GM21367 (cell line): ENCODE results near the gene BRSK2.
"Not testable (repeated sequence)": the region's sequence is repeated elsewhere in the genome, so short reads cannot be mapped to it uniquely, and the experiment has no call there.

Experiments used
- ATAC-seq: cut with Tn5 transposase; IDR thresholded peaks from one replicate; pipeline ENCODE4 v1.9.1; 2021; ENCODE audit not compliant: unreplicated experiment

The BRSK2 gene

DNA sequence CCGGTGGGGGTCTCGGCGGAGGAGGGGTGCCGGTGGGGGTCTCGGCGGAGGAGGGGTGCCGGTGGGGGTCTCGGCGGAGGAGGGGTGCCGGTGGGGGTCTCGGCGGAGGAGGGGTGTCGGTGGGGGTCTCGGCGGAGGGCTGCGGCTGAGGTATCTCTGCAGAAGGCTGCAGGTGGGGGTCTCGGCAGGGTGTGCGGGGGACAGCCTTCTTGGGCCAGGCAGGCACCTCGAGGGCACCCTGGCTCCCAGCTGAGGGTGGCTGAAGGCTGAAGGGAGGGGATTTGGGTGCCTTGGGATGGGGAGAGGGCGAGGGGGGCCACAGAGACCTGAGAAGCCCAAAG, 45.7 kb downstream of the BRSK2 start:
- ATAC-seq: not testable (repeated sequence)

DNA sequence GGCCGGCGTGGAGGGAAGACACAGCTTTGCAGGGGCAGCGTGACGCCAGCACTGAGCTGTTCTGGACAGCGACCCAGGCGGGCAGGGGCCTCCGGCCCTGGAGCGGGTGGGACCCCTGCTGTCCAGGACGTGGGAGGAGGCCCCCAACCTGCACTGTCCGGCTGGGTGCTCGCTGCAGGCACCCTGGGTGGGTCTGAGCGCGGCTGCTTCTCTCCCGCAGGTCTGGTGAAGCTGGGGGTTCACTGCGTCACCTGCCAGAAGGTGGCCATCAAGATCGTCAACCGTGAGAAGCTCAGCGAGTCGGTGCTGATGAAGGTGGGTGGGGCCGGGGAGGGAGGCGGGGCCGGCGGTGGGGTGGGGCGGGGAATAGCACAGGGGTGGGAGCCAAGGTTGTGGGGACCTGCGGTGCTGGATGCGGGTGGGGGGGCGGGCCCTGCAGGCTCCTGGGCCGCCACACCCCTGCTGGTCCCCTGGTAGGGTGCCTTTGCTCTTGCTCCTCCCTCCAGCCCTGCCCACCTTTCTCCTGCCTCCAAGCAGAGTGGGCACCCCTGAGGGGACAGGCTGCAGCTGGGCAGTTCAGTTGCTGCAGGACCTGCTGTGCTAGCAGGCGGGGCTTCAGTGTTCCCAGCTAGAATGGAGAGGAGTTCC, 46.2 kb downstream of the BRSK2 start:
- no peak for ATAC-seq

DNA sequence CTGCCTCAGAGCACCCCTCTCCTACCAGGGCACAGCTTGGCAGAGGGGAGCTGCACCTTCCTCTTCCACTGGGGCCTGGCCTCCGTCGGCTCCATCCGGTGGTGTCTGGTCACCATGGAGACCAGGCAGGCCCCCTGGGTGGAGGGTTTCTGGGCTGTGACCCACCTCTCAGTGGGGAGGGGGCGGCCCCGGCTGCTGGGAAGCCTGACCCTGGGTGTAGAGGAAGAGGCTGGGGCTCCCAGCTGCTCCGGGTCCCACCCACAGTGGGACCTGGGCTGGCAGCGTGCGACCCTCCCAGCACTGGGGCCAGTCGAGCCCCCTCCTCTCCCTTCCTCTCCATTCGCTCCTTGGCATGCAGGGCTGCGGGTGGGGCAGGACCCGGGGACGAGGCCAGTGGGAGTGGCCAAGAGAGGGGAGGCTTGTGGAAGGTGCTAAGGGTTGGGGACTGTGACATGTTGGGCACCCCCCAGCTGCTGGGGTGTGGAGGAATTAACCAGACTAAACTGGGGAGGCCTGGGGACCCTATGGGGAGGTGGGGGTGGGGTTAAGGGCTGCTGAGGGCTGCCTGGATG, 46.8 kb downstream of the BRSK2 start:
- ATAC-seq: no peak

DNA sequence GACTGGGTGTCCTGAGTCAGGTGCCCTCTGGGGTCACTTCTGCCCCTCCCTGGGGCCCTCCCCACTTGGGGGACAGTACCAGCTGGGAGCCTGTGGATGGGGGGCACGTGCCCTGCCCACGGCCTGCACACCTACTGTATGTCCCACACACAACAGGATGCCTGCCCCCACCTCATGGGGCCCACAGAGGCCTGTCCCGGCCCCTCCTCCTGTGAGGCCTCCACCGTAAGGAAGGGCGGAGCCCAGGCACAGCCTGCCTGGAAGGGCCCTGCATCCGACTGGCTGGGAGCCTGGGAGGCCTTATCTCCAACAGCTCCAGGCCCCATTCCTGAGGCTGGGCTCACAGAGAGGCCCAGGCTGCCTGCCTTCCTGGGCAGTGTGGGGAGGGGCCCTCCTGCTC, 47.8 kb downstream of the BRSK2 start:
- ATAC-seq: no peak

DNA sequence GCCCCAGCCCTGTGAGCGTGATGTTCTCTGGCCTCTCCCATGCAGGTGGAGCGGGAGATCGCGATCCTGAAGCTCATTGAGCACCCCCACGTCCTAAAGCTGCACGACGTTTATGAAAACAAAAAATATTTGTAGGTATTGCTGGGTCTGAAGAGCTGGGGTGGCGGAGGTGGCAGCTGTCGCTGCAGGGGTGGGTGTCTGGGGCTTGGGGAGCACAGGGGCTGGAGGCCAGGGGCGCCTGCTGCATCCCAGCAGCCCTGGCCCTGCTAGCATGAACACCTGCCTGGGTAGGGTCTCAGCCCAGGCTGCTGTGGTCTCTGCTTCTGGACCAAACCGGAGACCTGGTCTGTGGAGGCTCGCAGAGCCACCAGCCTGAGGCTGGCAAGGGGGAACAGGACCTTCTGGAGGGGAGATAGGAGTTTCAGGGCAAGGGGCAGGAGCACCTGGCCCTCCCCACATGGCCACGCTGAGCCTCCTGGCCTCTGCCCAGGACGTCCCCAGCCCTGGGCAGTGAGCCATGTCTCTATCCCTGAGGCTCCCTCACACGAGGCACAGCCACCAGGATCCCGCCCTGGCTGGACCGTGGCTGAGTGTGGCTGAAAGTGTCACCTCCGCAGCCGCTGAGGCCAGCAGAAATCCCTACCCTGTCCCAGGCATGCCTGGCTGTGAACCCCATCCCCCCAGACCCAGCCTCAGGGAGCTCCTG, 48.7 kb downstream of the BRSK2 start:
- no peak for ATAC-seq

DNA sequence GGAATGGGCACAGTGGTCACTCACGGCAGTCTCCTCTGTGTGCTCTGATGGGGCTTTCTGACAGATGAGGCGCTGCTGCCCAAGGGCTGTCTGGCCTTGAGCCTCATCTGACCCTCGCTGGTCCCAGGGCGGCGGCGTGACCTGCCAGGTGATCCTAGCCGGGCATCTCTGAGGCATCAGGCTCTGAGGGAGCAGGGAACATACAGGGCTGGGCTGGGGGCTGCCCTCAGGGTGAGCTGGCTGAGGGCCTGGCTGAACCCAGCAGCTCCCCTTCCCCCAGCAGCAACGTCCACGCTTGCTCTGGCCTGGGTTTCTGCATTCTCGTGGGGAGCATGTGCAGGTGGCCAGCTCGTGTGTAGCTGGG, 49.2 kb downstream of the BRSK2 start:
- ATAC-seq: no peak

DNA sequence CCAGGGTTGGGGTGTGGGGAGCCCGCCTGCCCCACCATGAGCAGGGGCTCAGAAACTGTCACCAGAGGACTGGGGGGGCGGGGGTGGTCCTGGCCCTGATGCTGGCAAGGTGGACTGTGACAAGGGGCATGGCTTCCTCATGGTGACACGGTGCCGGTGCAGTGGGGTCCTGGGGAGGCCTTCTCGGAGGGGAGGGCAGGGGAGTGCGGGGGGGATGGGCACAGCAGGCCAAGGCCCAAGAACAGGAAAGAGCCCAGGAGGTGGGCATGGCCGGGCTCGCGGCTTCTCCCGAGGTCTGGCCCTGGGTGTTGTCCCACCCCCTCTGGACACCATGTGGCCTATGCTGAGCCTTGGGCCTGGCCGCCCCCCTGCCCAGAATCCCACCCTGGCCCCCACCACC, 49.6 kb downstream of the BRSK2 start:
- no peak for ATAC-seq

DNA sequence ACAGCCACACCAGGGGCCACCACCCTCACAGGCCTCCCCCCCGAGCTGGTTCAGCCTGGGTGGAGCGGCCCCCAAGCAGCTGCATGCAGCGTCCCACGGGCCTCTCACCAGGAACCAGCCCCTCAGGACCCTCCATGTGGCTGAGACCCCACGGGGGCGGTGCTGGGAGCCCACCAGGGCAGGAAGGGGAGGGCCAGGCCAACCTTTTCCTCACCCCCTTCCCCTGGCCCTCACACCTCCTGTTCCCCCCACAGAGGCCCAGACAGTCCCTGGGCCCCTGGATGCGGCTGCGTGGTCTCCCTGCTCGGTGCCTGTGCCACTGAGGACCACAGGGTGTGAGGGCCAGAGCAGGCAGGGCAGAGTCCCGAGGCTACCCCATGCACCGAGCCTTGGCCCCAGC, 50.3 kb downstream of the BRSK2 start:
- ATAC-seq: no peak

DNA sequence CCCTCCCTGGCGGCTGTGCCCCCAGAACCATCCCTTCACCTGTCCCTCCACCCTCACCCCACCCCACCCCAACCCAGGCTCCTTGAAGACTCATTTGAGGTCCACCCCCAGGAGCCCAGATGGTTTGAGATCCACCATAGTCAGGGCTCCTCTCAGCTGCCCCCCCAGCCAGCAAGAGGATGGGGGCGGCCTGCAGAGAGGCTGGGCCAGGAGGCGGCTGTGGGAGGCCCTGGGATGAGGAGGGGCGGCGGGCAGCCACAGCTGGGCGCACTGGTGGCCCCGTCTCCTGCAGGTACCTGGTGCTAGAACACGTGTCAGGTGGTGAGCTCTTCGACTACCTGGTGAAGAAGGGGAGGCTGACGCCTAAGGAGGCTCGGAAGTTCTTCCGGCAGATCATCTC, 50.8 kb downstream of the BRSK2 start:
- no peak for ATAC-seq

DNA sequence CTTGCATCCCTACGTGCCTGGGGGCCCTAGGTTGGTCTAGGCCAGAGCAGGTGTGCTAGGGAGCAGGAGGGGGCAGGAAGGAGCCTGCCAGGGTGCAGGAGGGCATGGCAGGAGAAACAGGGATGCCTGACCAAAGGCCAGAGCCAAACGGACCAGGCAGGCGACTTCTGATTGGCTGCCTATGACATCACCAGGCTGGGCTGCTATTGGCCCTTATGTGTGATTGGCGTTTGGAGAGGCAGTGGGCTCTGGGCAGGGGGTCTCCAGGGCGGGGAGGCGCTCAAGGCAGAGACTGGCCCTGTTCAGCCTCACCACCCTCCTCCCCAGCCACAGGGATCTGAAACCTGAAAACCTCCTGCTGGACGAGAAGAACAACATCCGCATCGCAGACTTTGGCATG, 52.4 kb downstream of the BRSK2 start:
- no peak for ATAC-seq

DNA sequence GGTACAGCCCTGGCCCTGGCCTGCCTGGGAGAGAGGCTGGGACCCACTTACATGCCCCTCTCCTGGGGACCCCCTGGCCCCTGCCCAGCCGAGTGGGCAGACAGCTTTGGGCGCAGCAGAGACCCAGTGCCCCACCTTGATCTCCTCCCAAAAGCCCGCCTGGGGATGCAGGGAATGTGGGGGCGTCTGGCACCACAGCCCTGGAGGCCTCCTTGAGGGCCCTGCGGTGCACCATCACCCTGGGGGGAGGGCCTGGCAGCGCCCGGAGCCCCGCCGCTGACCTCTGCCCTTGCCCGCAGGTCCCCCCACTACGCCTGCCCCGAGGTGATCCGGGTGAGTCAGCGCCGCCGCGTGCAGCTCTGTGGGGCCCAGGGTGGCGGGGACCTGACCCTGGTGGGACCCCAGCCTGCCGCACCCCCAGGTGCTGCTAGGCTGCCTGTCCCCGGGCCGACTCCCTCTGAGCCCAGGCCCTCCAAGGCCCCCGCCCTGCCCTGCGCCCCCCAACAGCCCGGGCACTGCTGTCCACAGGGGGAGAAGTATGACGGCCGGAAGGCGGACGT, 53.2 kb downstream of the BRSK2 start:
- ATAC-seq: no peak

DNA sequence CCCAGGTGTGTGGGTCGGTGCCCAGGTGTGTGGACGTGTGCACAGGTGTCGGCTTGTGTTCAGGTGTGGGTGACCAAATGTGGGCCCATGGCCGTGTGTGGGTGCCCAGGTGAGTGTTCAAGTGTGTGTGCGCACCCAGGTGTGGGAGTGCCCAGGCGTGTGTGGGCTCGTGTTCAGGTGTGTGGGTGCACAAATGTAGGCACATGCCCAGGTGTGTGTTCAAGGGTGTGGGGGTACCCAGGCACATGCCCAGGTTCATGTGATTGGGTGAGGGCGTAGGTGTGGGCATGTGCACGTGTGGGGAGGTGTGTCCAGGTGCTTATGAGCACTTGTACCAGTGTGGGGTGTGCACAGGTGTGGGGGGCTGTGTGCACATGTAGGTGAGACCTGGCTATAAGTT, 54.0 kb downstream of the BRSK2 start:
- ATAC-seq: no peak

DNA sequence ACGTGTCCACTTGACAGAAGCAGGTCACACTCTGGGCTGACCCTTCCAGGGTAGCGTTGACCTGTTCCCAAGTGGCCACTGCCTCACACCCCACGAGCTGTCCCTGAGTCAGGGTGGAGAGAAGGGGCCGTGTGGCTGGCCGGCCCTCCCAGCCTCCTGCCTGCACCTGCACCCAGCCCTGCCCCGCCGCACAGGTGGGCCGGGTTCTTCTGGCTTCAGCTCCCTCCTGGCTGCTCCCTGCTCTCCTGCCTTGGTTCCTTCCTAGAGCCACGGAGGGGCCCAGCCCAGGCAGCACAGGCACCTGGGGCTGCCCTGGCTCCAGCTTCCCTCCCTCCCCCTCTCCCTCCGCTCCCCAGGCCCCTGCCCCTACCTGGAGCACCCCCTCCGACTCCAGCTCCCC, 54.6 kb downstream of the BRSK2 start:
- no peak for ATAC-seq

DNA sequence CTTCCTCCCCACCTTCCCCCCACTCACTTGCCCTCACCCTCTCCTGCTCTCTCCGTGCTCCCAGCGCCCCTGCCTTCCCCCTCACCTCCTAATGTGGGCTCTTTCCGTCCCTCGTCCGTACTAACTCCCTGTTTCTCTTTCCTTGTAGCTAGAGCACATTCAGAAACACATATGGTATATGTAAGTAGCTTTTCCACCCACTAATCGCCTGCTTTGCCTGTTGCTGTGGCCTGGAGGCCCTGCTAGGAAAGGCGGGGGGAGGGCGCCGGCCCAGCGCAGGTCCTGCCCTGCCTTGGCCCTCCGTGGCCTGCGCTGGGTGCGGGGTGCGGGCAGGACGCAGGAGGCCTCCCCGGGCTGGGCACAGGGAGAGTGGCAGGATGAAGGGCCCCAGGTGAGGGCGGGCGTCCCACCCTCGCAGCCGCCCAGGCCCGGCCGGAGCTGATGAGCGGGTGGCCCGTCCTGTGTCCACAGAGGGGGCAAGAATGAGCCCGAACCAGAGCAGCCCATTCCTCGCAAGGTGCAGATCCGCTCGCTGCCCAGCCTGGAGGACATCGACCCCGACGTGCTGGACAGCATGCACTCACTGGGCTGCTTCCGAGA, 55.2 kb downstream of the BRSK2 start:
- no peak for ATAC-seq

DNA sequence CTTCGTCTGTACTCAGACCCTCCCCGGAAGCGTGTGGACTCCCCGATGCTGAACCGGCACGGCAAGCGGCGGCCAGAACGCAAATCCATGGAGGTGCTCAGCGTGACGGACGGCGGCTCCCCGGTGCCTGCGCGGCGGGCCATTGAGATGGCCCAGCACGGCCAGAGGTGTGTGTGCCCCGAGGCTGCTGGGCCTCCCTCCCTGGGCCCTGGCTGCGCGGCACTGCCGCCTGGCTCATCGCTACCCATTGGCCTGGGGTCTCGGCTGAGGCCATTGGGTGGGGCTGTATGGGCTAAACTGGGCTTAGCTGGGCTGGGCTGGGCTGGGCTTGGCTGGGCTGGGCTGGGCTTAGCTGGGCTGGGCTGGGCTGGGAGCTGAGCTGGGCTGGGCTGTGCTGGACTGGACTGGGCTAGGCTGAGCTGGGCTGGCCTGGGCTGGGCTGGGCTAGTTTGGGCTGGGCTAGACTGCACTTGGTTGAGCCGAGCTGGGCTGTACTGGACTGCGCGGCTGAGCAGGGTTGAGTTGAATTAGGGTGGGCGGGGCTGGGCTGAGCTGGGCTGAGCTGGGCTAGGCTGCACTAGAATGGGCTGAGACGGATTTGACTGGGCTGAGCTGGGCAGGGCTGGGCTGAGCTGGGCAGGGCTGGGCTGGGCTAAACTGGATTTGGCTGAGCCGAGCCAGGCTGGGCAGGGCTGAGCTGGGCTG, 56.2 kb downstream of the BRSK2 start:
- no peak for ATAC-seq

DNA sequence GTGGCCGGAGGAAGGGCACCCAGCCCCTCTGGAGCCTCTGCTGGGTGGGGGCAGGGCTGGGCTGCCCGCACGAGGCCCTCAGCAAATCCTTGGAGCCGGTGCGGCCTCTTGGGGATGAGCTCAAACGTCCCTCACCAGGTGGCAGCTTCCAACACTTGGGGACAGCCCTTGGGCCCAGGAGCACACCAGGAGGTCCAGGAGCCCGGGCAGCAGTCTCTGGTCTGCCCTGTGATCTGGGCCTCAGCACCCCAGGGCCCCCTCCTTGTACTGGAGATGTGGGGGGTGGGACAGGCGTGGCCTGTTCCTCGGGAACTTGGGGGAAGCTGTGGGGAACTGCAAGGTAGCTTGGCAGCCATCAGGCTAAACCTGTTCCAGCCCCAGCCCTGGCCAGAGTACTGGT, 56.9 kb downstream of the BRSK2 start:
- ATAC-seq: no peak

DNA sequence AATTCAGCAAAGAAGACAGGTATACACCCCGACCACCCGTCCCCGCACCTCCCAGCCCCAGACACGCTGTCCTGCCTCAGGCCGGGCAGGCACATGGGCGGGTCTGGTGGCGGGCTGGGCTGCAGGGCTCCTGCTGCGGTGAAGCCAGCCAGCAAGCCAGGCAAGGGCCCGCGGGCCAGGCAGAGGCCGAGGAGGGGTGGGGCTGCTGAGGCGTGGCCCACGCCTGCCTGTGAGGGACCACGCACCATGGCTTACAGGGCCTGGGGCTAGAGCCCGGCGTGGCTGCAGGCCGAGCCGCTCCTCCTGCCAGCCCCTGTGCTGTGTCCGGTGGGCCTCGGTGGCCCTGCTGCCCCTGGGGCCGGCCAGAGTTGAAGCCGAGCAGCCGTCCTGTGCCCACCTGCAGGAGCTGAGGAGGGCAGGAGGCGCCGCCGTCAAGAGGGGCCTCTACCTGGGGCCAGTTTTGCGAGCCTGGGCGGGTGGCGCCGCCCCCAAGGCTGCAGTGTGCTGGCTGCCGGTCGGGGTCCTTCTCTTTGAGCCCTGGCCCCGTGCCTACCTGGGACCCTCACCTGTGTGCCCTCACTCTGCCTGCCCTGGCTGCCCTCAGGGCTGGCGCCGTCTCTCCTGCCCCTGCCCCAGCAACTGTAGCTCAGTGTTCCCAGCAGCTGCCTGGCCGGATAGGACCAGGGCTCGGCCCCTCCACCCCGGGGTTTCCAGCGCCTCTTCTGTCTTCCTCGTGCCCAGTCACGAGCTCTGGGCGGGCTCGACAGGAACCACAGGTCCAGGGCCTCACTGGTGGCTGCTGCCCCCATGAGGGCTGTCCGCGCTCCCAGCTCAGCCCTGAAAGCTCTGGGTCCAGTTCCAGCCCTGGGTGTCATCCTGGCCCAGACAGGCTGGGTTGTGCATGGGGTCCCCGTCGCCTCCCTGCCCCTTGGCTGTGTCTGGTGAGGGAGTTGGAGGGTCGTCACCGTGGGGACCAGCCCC, 58.4 kb downstream of the BRSK2 start:
- no peak for ATAC-seq

DNA sequence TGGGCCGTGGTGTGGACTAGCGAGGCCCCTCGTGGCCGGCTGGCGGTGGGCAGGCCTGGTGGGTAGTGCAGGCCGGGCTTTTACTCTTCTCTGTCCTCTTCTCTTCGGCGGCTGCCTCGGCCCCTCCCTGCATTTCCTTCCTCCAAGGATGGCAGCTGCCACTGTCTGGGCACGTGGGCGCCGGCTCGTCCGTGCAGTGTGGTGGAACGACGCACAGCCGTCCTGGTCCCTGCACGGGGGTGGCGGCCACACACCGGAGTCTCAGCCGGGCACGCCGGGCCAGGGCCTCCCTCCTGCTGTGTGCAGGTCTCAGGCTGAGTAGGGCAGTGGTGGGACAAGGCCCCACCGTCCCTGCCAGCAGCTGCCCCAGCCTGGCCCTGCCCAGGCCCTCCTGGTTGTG, 59.1 kb downstream of the BRSK2 start:
- no peak for ATAC-seq

DNA sequence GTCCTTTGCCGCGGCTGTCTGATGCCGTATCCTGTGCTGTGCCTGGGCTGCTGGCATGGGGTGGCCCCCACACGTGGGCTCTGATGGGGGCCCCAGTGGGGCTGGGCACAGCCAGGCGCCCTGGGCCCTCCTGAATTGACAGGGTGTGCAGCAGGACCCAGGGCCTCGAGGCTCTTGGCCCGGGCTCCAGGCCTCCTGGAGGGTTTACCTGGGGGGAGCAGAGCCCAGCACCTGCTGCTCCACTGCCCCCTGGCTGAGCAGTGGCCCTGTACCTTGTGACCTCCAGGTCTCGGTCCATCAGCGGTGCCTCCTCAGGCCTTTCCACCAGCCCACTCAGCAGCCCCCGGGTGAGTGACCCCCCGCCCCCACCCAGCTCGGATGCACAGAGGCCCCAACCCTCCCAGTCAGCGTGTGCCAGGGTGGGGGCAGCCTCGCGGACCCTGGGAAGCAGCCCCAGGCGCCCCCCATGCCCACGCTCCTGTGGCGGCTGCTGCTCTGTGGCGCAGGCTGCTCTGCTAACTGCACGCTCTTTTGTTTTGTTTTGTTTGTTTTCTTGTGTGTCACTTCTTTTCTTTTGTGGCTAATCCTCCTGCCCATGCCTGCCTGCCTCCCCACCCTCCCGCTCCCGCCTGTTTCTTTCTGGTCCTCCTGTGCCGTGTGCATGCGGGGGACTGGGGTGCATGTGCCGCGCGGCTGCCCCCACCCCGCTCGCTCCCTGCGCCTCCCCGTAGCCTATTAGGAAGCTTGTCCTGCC, 59.9 kb downstream of the BRSK2 start:
- ATAC-seq: no peak
